SK-N-SH treated with all-trans-retinoic acid at 6 μM for 48 hours (cell line): Measurements from ENCODE around the gene FECH.

ENCODE experiments used
- ATAC-seq: fragments of 200-7000 bp; cut with Tn5 transposase; 3 replicates; pipeline ENCODE4 v1.9.1; 2020; ENCODE audit warnings: mild to moderate bottlenecking, moderate library complexity
- ARNTL ChIP-seq: fragments of 450-650 bp; formaldehyde crosslinking; IDR thresholded peaks from 2 replicates; pipeline ENCODE4 v1.5.0; 2020; ENCODE audit warnings: low read depth, mild to moderate bottlenecking, moderate library complexity, borderline replicate concordance
- BACH2 ChIP-seq: fragments of 250-450 bp; sonication (Bioruptor Pico); IDR thresholded peaks from 2 replicates; pipeline ENCODE4 v1.9.0; 2021; ENCODE audit warnings: mild to moderate bottlenecking, borderline replicate concordance
- CSDC2 ChIP-seq: fragments of 250-450 bp; sonication (Bioruptor Pico); IDR thresholded peaks from 2 replicates; pipeline ENCODE4 v1.5.0; 2020; ENCODE audit warnings: mild to moderate bottlenecking, moderate library complexity
- CSRNP3 ChIP-seq: fragments of 250-450 bp; sonication (Bioruptor Pico); IDR thresholded peaks from 2 replicates; pipeline ENCODE4 v1.5.1; 2021; ENCODE audit warnings: mild to moderate bottlenecking, moderate library complexity
- ESRRG ChIP-seq: fragments of 250-450 bp; sonication (Bioruptor Pico); IDR thresholded peaks from 2 replicates; pipeline ENCODE4 v1.6.1; 2021; ENCODE audit warnings: mild to moderate bottlenecking
- GLIS3 ChIP-seq: fragments of 250-450 bp; sonication (Bioruptor Pico); IDR thresholded peaks from 2 replicates; pipeline ENCODE4 v1.5.0; 2020; ENCODE audit warnings: mild to moderate bottlenecking, moderate library complexity
- ISL1 ChIP-seq: fragments of 250-450 bp; sonication (Bioruptor Pico); IDR thresholded peaks from 2 replicates; pipeline ENCODE4 v2.1.2; 2022; ENCODE audit warnings: mild to moderate bottlenecking, moderate library complexity
- OSR1 ChIP-seq: fragments of 250-450 bp; sonication (Bioruptor Pico); IDR thresholded peaks from 2 replicates; pipeline ENCODE4 v1.8.0; 2022; ENCODE audit warnings: moderate library complexity, mild to moderate bottlenecking, inconsistent platforms
- PATZ1 ChIP-seq: fragments of 250-450 bp; sonication (Bioruptor Pico); IDR thresholded peaks from 2 replicates; pipeline ENCODE4 v1.8.0; 2020; ENCODE audit warnings: mild to moderate bottlenecking, moderate library complexity, borderline replicate concordance
- PPARA ChIP-seq: fragments of 250-450 bp; sonication (Bioruptor Pico); IDR thresholded peaks from 2 replicates; pipeline ENCODE4 v1.5.0; 2020; ENCODE audit warnings: mild to moderate bottlenecking, borderline replicate concordance
- RARB ChIP-seq: fragments of 250-450 bp; sonication (Bioruptor Pico); IDR thresholded peaks from 2 replicates; pipeline ENCODE4 v1.8.0; 2021; ENCODE audit warnings: mild to moderate bottlenecking, moderate library complexity
- SNAI2 ChIP-seq: fragments of 250-450 bp; sonication (Bioruptor Pico); IDR thresholded peaks from 2 replicates; pipeline ENCODE4 v1.5.0; 2020; ENCODE audit warnings: mild to moderate bottlenecking, moderate library complexity
- TCF4 ChIP-seq: fragments of 250-450 bp; sonication (Bioruptor Pico); IDR thresholded peaks from 2 replicates; pipeline ENCODE4 v1.8.0; 2021; ENCODE audit warnings: mild to moderate bottlenecking, moderate library complexity, borderline replicate concordance
- TOX ChIP-seq: fragments of 250-450 bp; sonication (Bioruptor Pico); IDR thresholded peaks from 2 replicates; pipeline ENCODE4 v1.8.0; 2021; ENCODE audit warnings: mild to moderate bottlenecking, moderate library complexity, borderline replicate concordance
- ZC3H10 ChIP-seq: fragments of 250-450 bp; sonication (Bioruptor Pico); IDR thresholded peaks from 2 replicates; pipeline ENCODE4 v1.5.1; 2021; ENCODE audit warnings: mild to moderate bottlenecking, moderate library complexity
- ZFP3 ChIP-seq: fragments of 250-450 bp; sonication (Bioruptor Pico); IDR thresholded peaks from 2 replicates; pipeline ENCODE4 v1.5.0; 2020; ENCODE audit warnings: mild to moderate bottlenecking, moderate library complexity
- ZFP30 ChIP-seq: fragments of 450-650 bp; formaldehyde crosslinking; IDR thresholded peaks from 2 replicates; pipeline ENCODE4 v1.5.0; 2022; ENCODE audit warnings: mild to moderate bottlenecking, moderate library complexity
- ZNF565 ChIP-seq: fragments of 450-650 bp; formaldehyde crosslinking; conservative IDR thresholded peaks from 2 replicates; pipeline ENCODE4 v1.5.0; 2020; ENCODE audit warnings: low read depth, mild to moderate bottlenecking, moderate library complexity
- ZNF70 ChIP-seq: fragments of 450-650 bp; formaldehyde crosslinking; IDR thresholded peaks from 2 replicates; pipeline ENCODE4 v1.5.0; 2020; ENCODE audit warnings: mild to moderate bottlenecking, moderate library complexity
- ZNF8 ChIP-seq: fragments of 450-650 bp; formaldehyde crosslinking; IDR thresholded peaks from 2 replicates; pipeline ENCODE4 v1.5.0; 2020; ENCODE audit warnings: mild to moderate bottlenecking, moderate library complexity

FECH gene

GRCh38 chr18:57586251-57587049 is at the start of gene FECH:
TSS of gene FECH (minus strand) at chr18:57586702. CDS start at chr18:57586620, 82 bp downstream.
- ATAC-seq = peak; percentile 94
- no peak for TF ChIP-seq ISL1
- TF ChIP-seq ARNTL (CRISPR knock-in tag) = no peak
- no peak for TF ChIP-seq TCF4
- TF ChIP-seq ZNF8 (CRISPR knock-in tag) = no peak
- TF ChIP-seq ZFP3 (CRISPR knock-in tag) = 0 out of 2 replicates have a peak, but pooled peaks have one; percentile 18
- no peak for TF ChIP-seq CSRNP3 (CRISPR knock-in tag)

- no peak for ATAC-seq
- TF ChIP-seq ISL1 (no peak), ARNTL (CRISPR knock-in tag) (no peak), SNAI2 (CRISPR knock-in tag) (no peak), GLIS3 (no peak), ZNF8 (CRISPR knock-in tag) (no peak), TOX (CRISPR knock-in tag) (no peak), ZFP30 (CRISPR knock-in tag) (no peak), TCF4 (no peak), OSR1 (CRISPR knock-in tag) (no peak), ZFP3 (CRISPR knock-in tag) (no peak)
These were observed 48.7 kb upstream of the FECH start for GRCh38 chr18:57635003-57635822.

- ATAC-seq = no peak
- TF ChIP-seq CSRNP3 (CRISPR knock-in tag) = no peak
- TF ChIP-seq ZNF8 (CRISPR knock-in tag) = no peak
- TF ChIP-seq OSR1 (CRISPR knock-in tag) = no peak
- TF ChIP-seq, all 23 proteins: peak for 0
These were observed 45.2 kb upstream of the FECH start for GRCh38 chr18:57631697-57632096.

- TF ChIP-seq ZFP3 (CRISPR knock-in tag) = no peak
- no peak for TF ChIP-seq TCF4
- TF ChIP-seq CSDC2 (CRISPR knock-in tag) = no peak
- no peak for TF ChIP-seq ESRRG (CRISPR knock-in tag)
- TF ChIP-seq ZNF70 (CRISPR knock-in tag) = no peak
- no peak for TF ChIP-seq PPARA (CRISPR knock-in tag)
- TF ChIP-seq GLIS3 = no peak
- TF ChIP-seq ARNTL (CRISPR knock-in tag) = no peak
- TF ChIP-seq ZNF565 = no peak
- no peak for TF ChIP-seq OSR1 (CRISPR knock-in tag)
- no peak for TF ChIP-seq CSRNP3 (CRISPR knock-in tag)
- no peak for TF ChIP-seq BACH2 (CRISPR knock-in tag)
- TF ChIP-seq PATZ1 (CRISPR knock-in tag) = no peak
- TF ChIP-seq TOX (CRISPR knock-in tag) = no peak
- no peak for TF ChIP-seq ZC3H10 (CRISPR knock-in tag)
- no peak for TF ChIP-seq ISL1
- no peak for TF ChIP-seq RARB (CRISPR knock-in tag)
- no peak for ATAC-seq
These were observed 44.5 kb upstream of the FECH start for GRCh38 chr18:57630754-57631595.
